Ascending aorta (tissue), 2 donors: ENCODE data around the gene NCOA1. TPM values are rescaled to one million over a fixed set of nuclear protein-coding genes. Genes with fewer than 3 reads are reported as not detected.
"Not testable (repeated sequence)": the region's sequence is repeated elsewhere in the genome, so short reads cannot be mapped to it uniquely, and the experiment has no call there.

ENCODE experiments used
- DNase-seq, 2 donors: peaks; one replicate each; pipeline ENCODE4 v3.0.0-alpha.2; 2019; ENCODE audit warnings: low spot score in 2 of 2
- H3K27ac ChIP-seq, 2 donors: fragments of 200-600 bp; sonication (generic); one replicate each; pipeline ENCODE4 v1.5.1; 2016 to 2017; ENCODE audit warnings: mild to moderate bottlenecking in 1 of 2
- H3K27me3 ChIP-seq: fragments of 200-600 bp; sonication (generic); one replicate; pipeline ENCODE4 v1.5.1; 2017
- H3K36me3 ChIP-seq, 2 donors: fragments of 200-600 bp; sonication (generic); one replicate each; pipeline ENCODE4 v1.5.1; 2016
- H3K4me1 ChIP-seq, 2 donors: fragments of 200-600 bp; sonication (generic); one replicate each; pipeline ENCODE4 v1.5.1; 2016 to 2017; ENCODE audit warnings: mild to moderate bottlenecking in 1 of 2
- H3K4me3 ChIP-seq, 2 donors: fragments of 200-600 bp; sonication (generic); one replicate each; pipeline ENCODE4 v1.5.1; 2016 to 2017; ENCODE audit warnings: mild to moderate bottlenecking in 1 of 2
- H3K9me3 ChIP-seq, 2 donors: fragments of 200-600 bp; sonication (generic); one replicate each; pipeline ENCODE4 v1.5.1; 2016
- intact Hi-C: fragments of 100-400 bp; cut with DNase I; formaldehyde crosslinking; loops from one replicate; pipeline ENCODE4 v1.15.1; 2023
- total RNA-seq: library from RNA; depleted of rRNA; stranded (reverse); fragments of >200 nt; gene quantifications from one replicate; pipeline ENCODE4 v1.1.0, GENCODE V29; 2016
- TF ChIP-seq, protein P1 (sequence below), 3 experiments: fragments of 200-600 bp in 2 of 3; fragments of 450-650 bp in 1 of 3; sonication (generic) in 2 of 3; IDR thresholded peaks; one replicate each; pipeline ENCODE4 v1.5.1; 2016 to 2019; ENCODE audit warnings: antibody characterized with exemption in 3 of 3, mild to moderate bottlenecking in 1 of 3, moderate library complexity in 1 of 3

NCOA1 gene
- total RNA-seq, 1 donor from 2014 or later: 19.3 TPM

DNA sequence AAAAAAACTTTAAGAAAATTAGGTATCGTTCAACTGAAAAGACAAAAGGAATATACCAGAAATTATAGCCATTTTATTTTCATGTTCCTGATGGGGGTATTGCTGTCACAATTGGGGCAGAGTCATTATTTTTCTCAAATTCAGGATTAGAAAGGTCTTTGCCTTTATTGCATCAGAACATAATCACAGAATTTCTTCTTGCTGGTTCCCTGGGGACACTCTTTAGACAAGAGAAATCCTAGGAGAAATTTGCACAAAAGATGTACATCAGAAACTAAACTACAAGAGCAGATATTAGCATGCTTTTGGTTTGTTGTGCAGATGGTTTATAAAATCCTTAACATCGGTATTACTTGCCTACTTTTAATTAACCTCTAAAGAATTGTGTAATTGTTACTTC, 103.2 kb downstream of the NCOA1 start:
- Histone ChIP-seq H3K9me3 (no peaks in the 10 kb centered on the region), H3K4me3 (no peak overlapping the region), H3K36me3 (no peaks in the 10 kb centered on the region), H3K27ac (no peak overlapping the region), H3K4me1 (no peaks in the 10 kb centered on the region), H3K27me3 (no peaks in the 10 kb centered on the region)
- intact Hi-C loops: no loop called here
- TF ChIP-seq, protein P1, sequence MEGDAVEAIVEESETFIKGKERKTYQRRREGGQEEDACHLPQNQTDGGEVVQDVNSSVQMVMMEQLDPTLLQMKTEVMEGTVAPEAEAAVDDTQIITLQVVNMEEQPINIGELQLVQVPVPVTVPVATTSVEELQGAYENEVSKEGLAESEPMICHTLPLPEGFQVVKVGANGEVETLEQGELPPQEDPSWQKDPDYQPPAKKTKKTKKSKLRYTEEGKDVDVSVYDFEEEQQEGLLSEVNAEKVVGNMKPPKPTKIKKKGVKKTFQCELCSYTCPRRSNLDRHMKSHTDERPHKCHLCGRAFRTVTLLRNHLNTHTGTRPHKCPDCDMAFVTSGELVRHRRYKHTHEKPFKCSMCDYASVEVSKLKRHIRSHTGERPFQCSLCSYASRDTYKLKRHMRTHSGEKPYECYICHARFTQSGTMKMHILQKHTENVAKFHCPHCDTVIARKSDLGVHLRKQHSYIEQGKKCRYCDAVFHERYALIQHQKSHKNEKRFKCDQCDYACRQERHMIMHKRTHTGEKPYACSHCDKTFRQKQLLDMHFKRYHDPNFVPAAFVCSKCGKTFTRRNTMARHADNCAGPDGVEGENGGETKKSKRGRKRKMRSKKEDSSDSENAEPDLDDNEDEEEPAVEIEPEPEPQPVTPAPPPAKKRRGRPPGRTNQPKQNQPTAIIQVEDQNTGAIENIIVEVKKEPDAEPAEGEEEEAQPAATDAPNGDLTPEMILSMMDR (IDR thresholded peaks at IDR 0.05): no peak
- no peak for DNase-seq

- intact Hi-C loops: no loop called here
- no peak for DNase-seq
- H3K9me3 ChIP-seq: no peaks in the 10 kb centered on the region
- no peaks in the 10 kb centered on the region for H3K36me3 ChIP-seq
- no peak overlapping the region for H3K4me3 ChIP-seq
- H3K27me3 ChIP-seq: no peaks in the 10 kb centered on the region
- H3K27ac ChIP-seq: no peak overlapping the region
- no peaks in the 10 kb centered on the region for H3K4me1 ChIP-seq
- TF ChIP-seq, protein P1 (IDR thresholded peaks at IDR 0.05): no peak
Observed at GRCh38 chr2:24597181-24597870, 106.3 kb downstream of the NCOA1 start.

DNA sequence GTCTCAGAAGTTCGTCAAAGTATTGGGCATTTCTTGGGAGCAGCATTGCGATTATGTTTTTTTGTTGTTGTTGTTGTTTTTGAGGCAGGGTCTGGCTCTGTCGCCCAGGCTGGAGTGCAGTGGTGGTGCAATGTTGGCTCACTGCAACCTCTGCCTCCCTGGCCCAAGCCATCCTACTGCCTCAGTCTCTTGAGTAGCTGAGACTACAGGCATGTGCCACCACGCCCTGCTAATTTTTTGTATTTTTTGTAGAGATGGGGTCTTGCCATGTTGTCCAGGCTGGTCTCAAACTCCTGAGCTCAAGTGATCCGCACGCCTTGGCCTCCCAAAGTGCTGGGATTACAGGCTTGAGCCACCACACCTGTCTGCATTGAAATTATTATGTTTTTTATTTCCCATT, 109.1 kb downstream of the NCOA1 start:
- H3K27me3 ChIP-seq, H3K27ac ChIP-seq, H3K36me3 ChIP-seq, H3K4me3 ChIP-seq, DNase-seq, H3K4me1 ChIP-seq, H3K9me3 ChIP-seq, intact Hi-C loops: not testable (repeated sequence)

DNA sequence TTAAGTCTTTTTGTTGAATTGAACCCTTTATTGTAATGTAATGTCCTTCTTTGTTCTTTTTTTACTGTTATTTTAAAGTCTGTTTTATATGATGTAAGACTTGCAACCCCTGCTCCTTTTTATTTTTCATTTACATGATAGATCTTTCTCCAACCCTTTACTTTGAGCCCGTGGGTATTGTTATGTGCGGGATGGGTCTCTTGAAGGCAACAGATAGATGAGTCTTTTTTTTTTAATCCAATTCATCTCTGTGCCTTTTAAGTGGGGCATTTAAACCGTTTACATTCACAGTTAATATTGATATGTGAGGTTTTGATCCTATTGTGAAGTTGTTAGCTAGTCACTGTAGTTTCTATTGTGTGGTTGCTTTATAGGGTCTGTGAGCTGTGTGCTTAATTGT, 120.6 kb downstream of the NCOA1 start:
- Histone ChIP-seq H3K4me3 (no peak overlapping the region), H3K27ac (no peak overlapping the region), H3K27me3 (no peaks in the 10 kb centered on the region), H3K36me3 (peaks cover 0 to 5% of the 10 kb centered on the region in 2 donors), H3K4me1 (no peaks in the 10 kb centered on the region), H3K9me3 (peaks cover 12 to 40% of the 10 kb centered on the region in 2 donors)
- intact Hi-C loops: no loop called here
- TF ChIP-seq, protein P1 (IDR thresholded peaks at IDR 0.05): no peak
- DNase-seq: no peak

DNA sequence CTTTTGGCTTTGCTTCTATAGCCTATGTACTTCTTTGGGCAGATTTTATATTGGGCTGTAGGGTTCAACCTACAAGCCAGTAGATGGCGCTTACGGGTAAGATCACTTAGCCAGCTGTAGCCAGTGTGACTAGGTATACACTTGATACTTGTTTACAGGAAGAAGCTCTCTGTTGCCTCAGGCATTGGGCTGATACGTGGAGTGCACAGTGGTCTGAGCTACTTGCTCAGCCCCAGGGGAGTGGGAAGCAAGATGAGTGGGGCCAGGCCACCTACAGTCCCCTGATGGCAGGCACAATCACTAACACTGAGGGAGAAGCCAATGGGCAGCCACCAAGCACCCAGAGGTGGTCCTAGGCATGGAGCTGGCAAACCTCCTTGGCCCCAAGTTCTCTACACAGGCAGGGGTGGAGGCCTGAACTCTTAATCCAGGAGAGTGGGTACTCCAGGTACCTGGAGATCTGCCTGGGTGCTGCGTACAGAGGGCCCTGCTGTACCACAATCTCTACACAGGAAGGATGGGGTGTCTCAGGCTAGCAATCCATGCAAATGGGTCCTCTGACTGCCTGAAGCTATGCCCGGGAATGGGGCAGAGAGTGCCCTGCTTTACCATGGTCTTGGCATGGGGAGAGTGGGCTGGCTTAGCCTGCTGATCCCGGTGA, 122.2 kb downstream of the NCOA1 start:
- peaks cover 0 to 5% of the 10 kb centered on the region in 2 donors for H3K36me3 ChIP-seq
- no peak overlapping the region for H3K27ac ChIP-seq
- peaks cover 12 to 29% of the 10 kb centered on the region in 2 donors for H3K9me3 ChIP-seq
- H3K27me3 ChIP-seq: no peaks in the 10 kb centered on the region
- H3K4me1 ChIP-seq: no peaks in the 10 kb centered on the region
- H3K4me3 ChIP-seq: no peak overlapping the region
- intact Hi-C loops: no loop called here
- TF ChIP-seq, protein P1 (IDR thresholded peaks at IDR 0.05): no peak
- no peak for DNase-seq

DNA sequence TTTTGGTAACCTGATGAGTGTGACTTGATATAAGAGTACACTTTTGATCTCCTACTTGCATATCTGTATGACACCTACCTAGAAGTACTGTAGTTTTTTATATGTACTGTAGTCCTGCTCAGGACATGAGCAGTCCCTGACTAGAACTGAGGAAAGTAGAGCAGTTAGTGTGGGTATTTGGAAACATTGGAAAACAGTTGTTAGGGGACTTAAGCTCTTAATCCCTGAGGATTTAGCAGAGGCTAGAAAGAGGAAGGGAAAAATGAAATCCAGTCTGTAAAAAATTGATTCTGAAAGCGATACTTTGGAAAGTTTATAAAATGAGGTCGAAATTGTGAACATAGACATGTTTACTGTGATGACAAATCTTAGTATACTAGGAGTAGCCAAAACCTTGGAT, 125.6 kb downstream of the NCOA1 start:
- Histone ChIP-seq H3K9me3 (peaks cover 11 to 12% of the 10 kb centered on the region in 2 donors), H3K27me3 (no peaks in the 10 kb centered on the region), H3K36me3 (no peaks in the 10 kb centered on the region), H3K4me3 (no peak overlapping the region), H3K4me1 (no peaks in the 10 kb centered on the region), H3K27ac (no peak overlapping the region)
- intact Hi-C loops: no loop called here
- TF ChIP-seq, protein P1 (IDR thresholded peaks at IDR 0.05): no peak
- DNase-seq: no peak
